ENCODE measurements around the gene CACNA2D1. TPM values are rescaled to one million over a fixed set of nuclear protein-coding genes. Genes with fewer than 3 reads are reported as not detected.

CACNA2D1 gene
- total RNA-seq, 1 experiment from 2014 or later = 9.8 TPM

GRCh38 chr7:81957517-81957916 lies 486.1 kb downstream of the CACNA2D1 start:
- no peak for TF ChIP-seq REST (IDR thresholded peaks at IDR 0.05; ENCODE audit: insufficient read depth in 1 of 2, low read depth in 2 of 2, low read length in 1 of 2)
- no peak for TF ChIP-seq POLR2AphosphoS5 (IDR thresholded peaks at IDR 0.05; ENCODE audit: low read depth, low read length)
- no peak for TF ChIP-seq TCF7L2 (IDR thresholded peaks at IDR 0.05; ENCODE audit: low read depth, low read length)
- TF ChIP-seq CTCF (IDR thresholded peaks at IDR 0.05) = no peak
- TF ChIP-seq SIN3A (IDR thresholded peaks at IDR 0.05; ENCODE audit: borderline replicate concordance, insufficient read depth, low read depth, low read length) = no peak
- Histone ChIP-seq H3K27me3 (ENCODE audit: control insufficient read depth, insufficient read depth, low read length) (no peaks in the 10 kb centered on the region), H3K4me3 (ENCODE audit: low read depth in 2 of 2, low read length in 2 of 2) (no peak overlapping the region), H3K4me1 (ENCODE audit: control insufficient read depth, insufficient read depth, low read length) (no peaks in the 10 kb centered on the region), H3K27ac (ENCODE audit: low read length) (no peak overlapping the region), H3K9me3 (ENCODE audit: control insufficient read depth, insufficient read depth, low read depth, low read length) (no peaks in the 10 kb centered on the region), H3K36me3 (ENCODE audit: control insufficient read depth, insufficient read depth, low read length) (no peaks in the 10 kb centered on the region)
- CTCF ChIA-PET = no interaction called here
- intact Hi-C loops (cut with micrococcal nuclease; ENCODE audit: unreplicated experiment) (no loop called here), in situ Hi-C loops (cut with HindIII; ENCODE audit: low pct_unique_long_range_greater_than_20kb, low sequenced_read_pairs) (no loop called here)
- ATAC-seq = no peak
- POLR2A ChIA-PET = no interaction called here
- BruUV-seq (replicated peaks) = no TSS peak
- DNase-seq (ENCODE audit: low read depth, low spot score) = no peak

- no peaks in the 10 kb centered on the region for H3K36me3 ChIP-seq (ENCODE audit: control insufficient read depth, insufficient read depth, low read length)
- in situ Hi-C loops (cut with HindIII; ENCODE audit: low pct_unique_long_range_greater_than_20kb, low sequenced_read_pairs) = no loop called here
- CTCF ChIA-PET = interaction anchor here (2.0 kb wide), 1 partner anchor 457 kb away, joined by 10 read pairs; no protein-coding TSS in a partner anchor
- no peak overlapping the region for H3K4me3 ChIP-seq (ENCODE audit: low read depth in 2 of 2, low read length in 2 of 2)
- POLR2A ChIA-PET = no interaction called here
- ATAC-seq (peak; percentile 76; the same call in 1 of the 2 replicates), DNase-seq (ENCODE audit: low read depth, low spot score) (peak; percentile 18)
- H3K4me1 ChIP-seq (ENCODE audit: control insufficient read depth, insufficient read depth, low read length) = no peaks in the 10 kb centered on the region
- no peaks in the 10 kb centered on the region for H3K9me3 ChIP-seq (ENCODE audit: control insufficient read depth, insufficient read depth, low read depth, low read length)
- peak; percentile 62; the same call in 1 of the 2 replicates for TF ChIP-seq CTCF (IDR thresholded peaks at IDR 0.05)
- no peak for TF ChIP-seq REST (IDR thresholded peaks at IDR 0.05; ENCODE audit: insufficient read depth in 1 of 2, low read depth in 2 of 2, low read length in 1 of 2)
- intact Hi-C loops (cut with micrococcal nuclease; ENCODE audit: unreplicated experiment) = loop anchor here (1.0 kb wide), 1 partner anchor 455 kb away; no protein-coding TSS in a partner anchor
- no peaks in the 10 kb centered on the region for H3K27me3 ChIP-seq (ENCODE audit: control insufficient read depth, insufficient read depth, low read length)
- no peak overlapping the region for H3K27ac ChIP-seq (ENCODE audit: low read length)
- no TSS peak for BruUV-seq (replicated peaks)
Observed at GRCh38 chr7:81956520-81956919, 487.1 kb downstream of the CACNA2D1 start.
